Esophagus (tissue), 2 donors: ENCODE results near the gene GNB2. TPM values are rescaled to one million over a fixed set of nuclear protein-coding genes. Genes with fewer than 3 reads are reported as not detected.

Experiments used
- H3K27ac ChIP-seq, 2 donors: one replicate each; pipeline ENCODE4 v1.5.1; 2013; ENCODE audit warnings: low read depth in 2 of 2, mild to moderate bottlenecking in 2 of 2, inconsistent platforms in 1 of 2, low read length in 1 of 2, moderate library complexity in 1 of 2
- H3K27me3 ChIP-seq, 2 donors: one replicate each; pipeline ENCODE4 v1.6.1; 2013; ENCODE audit warnings: low read length in 2 of 2, control low read depth in 1 of 2, mild to moderate bottlenecking in 1 of 2; ENCODE audit not compliant: insufficient read depth in 2 of 2, control insufficient read depth in 1 of 2
- H3K36me3 ChIP-seq, 2 donors: one replicate each; pipeline ENCODE4 v1.6.1; 2013; ENCODE audit warnings: low read length in 1 of 2; ENCODE audit not compliant: control insufficient read depth in 2 of 2, insufficient read depth in 2 of 2
- H3K4me1 ChIP-seq, 2 donors: one replicate each; pipeline ENCODE4 v1.6.1; 2013; ENCODE audit warnings: low read length in 1 of 2; ENCODE audit not compliant: control insufficient read depth in 2 of 2, insufficient read depth in 2 of 2
- H3K4me3 ChIP-seq, 2 donors: one replicate each; pipeline ENCODE4 v1.5.1; 2013; ENCODE audit warnings: low read length in 2 of 2, mild to moderate bottlenecking in 2 of 2, low read depth in 1 of 2, moderate library complexity in 1 of 2
- H3K9me3 ChIP-seq, 2 donors: one replicate each; pipeline ENCODE4 v1.6.1; 2013; ENCODE audit warnings: mild to moderate bottlenecking in 2 of 2, low read depth in 1 of 2, low read length in 1 of 2, moderate library complexity in 1 of 2; ENCODE audit not compliant: control insufficient read depth in 2 of 2, insufficient read depth in 1 of 2
- WGBS, 2 donors: extraction: QIAGEN DNeasy Blood & Tissue Kit; methylation state at CpG; one replicate each; pipeline ENCODE4 v1.1.7; 2013; 5-methylcytosine and 5-hydroxymethylcytosine counted together
- polyA plus RNA-seq, 2 donors: library from polyadenylated mRNA; stranded (reverse); fragments of 200-250 nt; gene quantifications; one replicate each; pipeline ENCODE4 v1.2.3, GENCODE V29; 2013
- donor health status: healthy with polysubstance abuse.
- donor health status: Bipolar disorder and iron deficiency.

GNB2 gene
- 100 to 1,000 TPM; 147 to 284 TPM for polyA plus RNA-seq

GRCh38 chr7:100673302-100673941 lies at the start of gene GNB2:
Gene GNB2 (plus strand): TSS chr7:100673740. CDS start chr7:100676266, 2,526 bp downstream.
- peak within 1 kb of the TSS; percentile 86 to 96 for H3K4me3 ChIP-seq
- H3K9me3 ChIP-seq, result no peaks in the 10 kb centered on the region
- peaks cover 2 to 4% of the 10 kb centered on the region in 2 donors for H3K4me1 ChIP-seq
- no peaks in the 10 kb centered on the region for H3K27me3 ChIP-seq
- H3K27ac ChIP-seq, result peak within 1 kb of the TSS; percentile 96 to 97
- H3K36me3 ChIP-seq, result peaks cover 16 to 19% of the 10 kb centered on the region in 2 donors
- WGBS, 2 donors, result 0% methylated on average over 31 to 64 of the region's 65 CpGs

DNA sequence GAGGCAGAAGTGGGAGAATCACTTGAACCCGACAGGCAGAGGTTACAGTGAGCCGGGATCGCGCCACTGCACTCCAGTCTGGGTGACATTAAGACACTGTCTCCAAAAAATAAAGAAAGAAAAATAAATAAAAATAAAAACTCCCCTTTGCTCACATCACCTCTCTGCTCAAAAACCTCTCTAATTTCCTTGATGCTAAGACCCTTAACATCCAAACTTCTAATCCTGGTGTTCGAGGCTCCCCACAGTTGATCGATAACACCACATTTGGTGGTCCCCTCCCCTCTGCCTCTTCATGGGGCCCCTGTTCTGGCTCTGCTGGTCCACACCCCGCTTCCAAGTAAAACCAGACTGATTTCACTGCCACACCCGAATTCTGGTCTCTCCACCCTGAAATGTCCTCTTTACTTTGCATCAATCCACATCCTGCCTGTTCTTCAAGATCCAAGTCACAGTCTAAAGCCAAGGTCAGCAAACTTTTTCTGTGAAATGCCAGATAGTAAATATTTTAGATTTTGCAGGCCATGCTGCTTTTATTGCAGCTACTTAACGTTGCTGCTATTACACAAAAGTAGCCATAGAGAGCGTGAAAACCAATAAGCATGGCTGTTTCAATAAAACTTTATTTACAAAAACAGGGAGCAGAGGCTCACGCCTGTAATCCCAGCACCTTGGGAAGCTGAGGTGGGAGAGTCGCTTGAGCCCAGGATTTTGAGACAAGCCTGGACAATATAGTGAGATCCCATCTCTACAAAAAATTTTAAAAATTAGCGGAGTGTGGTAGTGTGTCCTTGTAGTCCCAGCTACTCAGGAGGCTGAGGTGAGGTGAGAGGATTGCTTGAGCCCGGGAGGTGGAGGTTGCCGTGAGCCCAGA lies 49.4 kb upstream of the GNB2 start:
- peaks cover 0 to 7% of the 10 kb centered on the region in 2 donors for H3K4me1 ChIP-seq
- WGBS, 2 donors, result 80 to 84% methylated on average over 15 of the region's 15 CpGs
- H3K27me3 ChIP-seq, result no peaks in the 10 kb centered on the region
- no peak overlapping the region for H3K4me3 ChIP-seq
- H3K27ac ChIP-seq, result no peak overlapping the region
- H3K36me3 ChIP-seq, result no peaks in the 10 kb centered on the region
- H3K9me3 ChIP-seq, result no peaks in the 10 kb centered on the region

DNA sequence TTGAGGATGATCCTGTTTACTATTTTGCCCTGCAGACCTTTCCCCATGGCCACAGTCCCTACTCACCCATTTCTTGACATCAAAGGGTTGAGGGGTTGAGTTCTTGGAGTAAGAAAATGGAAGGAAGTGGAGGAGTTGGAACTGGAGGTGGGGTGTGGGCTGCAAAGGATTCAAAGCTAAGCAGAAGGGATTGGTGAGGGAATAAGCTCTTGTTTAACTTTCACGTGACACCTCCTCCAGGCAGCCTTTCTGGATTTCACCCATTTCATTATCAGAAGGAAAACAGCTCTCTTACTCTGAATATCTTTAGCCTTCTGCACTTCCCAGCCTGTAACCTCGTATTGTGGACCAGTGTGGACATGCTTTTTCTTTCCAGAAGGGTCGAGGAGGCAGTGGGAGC lies 47.5 kb upstream of the GNB2 start:
- Histone ChIP-seq H3K4me1 (peaks cover 0 to 7% of the 10 kb centered on the region in 2 donors), H3K9me3 (no peaks in the 10 kb centered on the region), H3K36me3 (no peaks in the 10 kb centered on the region), H3K27ac (no peak overlapping the region), H3K4me3 (no peak overlapping the region), H3K27me3 (no peaks in the 10 kb centered on the region)
- 7 to 13% methylated on average over 3 of the region's 3 CpGs for WGBS, 2 donors

DNA sequence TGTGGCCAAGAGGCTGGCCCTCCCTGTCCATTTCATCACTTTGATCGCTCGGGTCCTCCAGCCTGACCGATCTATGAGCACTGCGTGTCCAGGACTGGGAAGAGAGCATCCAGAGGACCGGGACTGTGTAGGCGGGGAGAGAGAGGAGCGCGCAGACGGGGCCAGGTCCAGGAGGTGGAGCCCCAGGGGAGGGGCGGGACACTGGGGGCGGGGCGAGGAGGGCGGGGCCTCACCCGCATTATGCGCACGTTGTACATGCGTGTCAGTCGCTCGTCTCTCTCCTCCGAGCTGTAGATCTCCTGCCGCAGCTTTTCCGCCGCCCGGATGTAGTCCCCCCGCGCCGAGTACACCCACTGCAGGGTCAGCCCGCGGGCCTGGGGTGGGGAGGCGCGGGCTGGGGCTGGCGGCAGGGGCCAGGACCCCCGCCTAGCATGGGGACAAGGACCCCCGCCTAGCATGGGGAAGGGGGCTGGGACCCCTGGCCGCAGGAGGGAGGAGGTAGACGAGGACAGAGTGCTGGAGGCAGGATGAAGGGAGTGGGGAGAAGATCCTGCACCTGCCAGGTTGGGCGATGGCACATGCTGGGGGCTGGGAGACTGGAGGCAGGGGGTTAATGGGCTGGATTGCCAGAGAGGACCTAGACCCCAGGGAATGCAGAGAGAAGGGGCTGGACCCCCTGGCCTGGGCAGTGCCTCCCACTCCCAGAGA lies 46.9 kb upstream of the GNB2 start:
- WGBS, 2 donors, result 4 to 12% methylated on average over 34 to 37 of the region's 37 CpGs
- Histone ChIP-seq H3K4me3 (peak overlapping the region; percentile 21 to 29), H3K36me3 (no peaks in the 10 kb centered on the region), H3K9me3 (no peaks in the 10 kb centered on the region), H3K27ac (peak overlapping the region in 1 of 2 donors; percentile 39), H3K4me1 (peaks cover 0 to 7% of the 10 kb centered on the region in 2 donors), H3K27me3 (no peaks in the 10 kb centered on the region)

DNA sequence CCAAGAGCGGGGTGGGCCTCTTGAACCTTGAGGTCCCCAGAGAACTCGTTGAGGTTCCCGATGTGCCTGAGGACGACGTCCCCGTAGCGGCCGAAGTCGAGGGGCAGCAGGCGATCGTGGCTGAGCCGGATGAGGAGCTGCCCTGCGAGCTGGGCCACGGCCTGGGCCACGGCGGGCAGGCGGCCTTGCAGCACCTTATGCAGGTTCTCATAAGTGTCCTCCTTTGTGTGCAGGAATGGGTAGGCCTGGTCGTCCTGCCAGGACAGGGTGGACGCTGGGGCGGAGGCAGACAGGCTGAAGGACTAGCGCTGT lies 46.3 kb upstream of the GNB2 start:
- H3K4me3 ChIP-seq, result no peak overlapping the region
- no peaks in the 10 kb centered on the region for H3K36me3 ChIP-seq
- H3K27ac ChIP-seq, result peak overlapping the region in 1 of 2 donors; percentile 39
- 85 to 93% methylated on average over 21 of the region's 21 CpGs for WGBS, 2 donors
- H3K4me1 ChIP-seq, result peaks cover 0 to 7% of the 10 kb centered on the region in 2 donors
- no peaks in the 10 kb centered on the region for H3K9me3 ChIP-seq
- H3K27me3 ChIP-seq, result no peaks in the 10 kb centered on the region

- no peak overlapping the region for H3K27ac ChIP-seq
- H3K9me3 ChIP-seq, result no peaks in the 10 kb centered on the region
- WGBS, 2 donors, result 82 to 83% methylated on average over 11 of the region's 11 CpGs
- no peak overlapping the region for H3K4me3 ChIP-seq
- H3K27me3 ChIP-seq, result no peaks in the 10 kb centered on the region
- H3K36me3 ChIP-seq, result no peaks in the 10 kb centered on the region
- peaks cover 0 to 13% of the 10 kb centered on the region in 2 donors for H3K4me1 ChIP-seq
Observed at GRCh38 chr7:100629117-100629716, 44.3 kb upstream of the GNB2 start.

DNA sequence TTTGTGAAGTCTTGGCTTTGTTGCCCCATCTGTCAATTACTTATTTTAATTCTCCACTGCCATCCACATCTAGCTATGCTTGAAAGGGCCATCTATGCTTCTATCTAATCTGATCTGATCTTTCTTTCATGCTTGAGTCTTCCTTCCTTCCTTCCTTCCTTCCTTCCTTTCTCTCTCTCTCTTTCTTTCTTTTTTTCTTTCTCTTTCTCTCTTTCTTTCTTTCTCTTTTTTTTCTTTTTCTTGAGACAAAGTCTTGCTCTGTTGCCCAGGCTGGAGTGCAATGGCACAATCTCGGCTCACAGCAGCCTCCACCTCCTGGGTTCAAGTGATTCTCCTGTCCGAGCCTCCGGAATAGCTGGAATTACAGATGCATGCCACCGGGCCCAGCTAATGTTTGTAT lies 43.5 kb upstream of the GNB2 start:
- 91 to 93% methylated on average over 4 of the region's 4 CpGs for WGBS, 2 donors
- Histone ChIP-seq H3K9me3 (no peaks in the 10 kb centered on the region), H3K4me1 (peaks cover 0 to 13% of the 10 kb centered on the region in 2 donors), H3K36me3 (no peaks in the 10 kb centered on the region), H3K27ac (no peak overlapping the region), H3K4me3 (no peak overlapping the region), H3K27me3 (no peaks in the 10 kb centered on the region)

DNA sequence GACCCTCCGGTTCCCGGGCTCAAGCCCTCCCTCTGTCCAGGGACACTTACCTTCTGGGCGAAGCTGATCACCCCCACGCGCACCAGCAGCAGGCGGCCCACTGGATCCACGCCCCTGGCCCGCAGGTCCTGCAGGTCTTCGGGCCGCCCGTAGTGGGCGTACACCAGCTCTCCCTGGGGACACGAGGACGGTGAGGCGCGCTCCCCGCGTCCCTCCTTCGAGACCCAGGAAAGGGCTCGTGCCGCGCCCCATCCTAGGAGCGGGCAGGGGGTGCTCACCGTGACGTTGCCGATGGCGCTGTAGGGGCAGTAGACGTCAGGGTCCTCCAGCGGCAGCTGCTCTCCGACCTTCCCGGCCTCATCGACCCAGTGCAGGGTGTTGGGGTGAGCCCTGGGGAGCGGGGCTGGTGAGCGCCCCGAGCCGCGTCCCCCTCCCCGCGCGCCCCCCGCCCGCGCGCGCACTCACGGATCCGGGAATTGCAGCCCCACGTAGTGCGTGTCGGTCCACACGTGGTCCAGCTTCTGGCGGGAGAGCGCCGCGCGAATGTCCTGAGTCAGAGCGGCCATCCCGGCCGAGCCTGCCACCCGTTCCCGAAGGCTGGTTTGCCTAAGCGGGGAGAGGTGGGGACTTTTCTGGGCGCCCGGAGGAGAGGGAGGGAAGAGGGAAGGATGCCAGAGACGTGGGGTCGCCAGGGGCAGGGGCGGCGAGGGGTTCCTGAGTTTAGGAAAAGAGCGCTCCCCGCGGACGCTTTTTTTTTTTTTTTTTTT lies 40.4 kb upstream of the GNB2 start:
- Histone ChIP-seq H3K4me3 (peak overlapping the region; percentile 52 to 58), H3K27ac (no peak overlapping the region), H3K36me3 (no peaks in the 10 kb centered on the region), H3K27me3 (no peaks in the 10 kb centered on the region), H3K9me3 (no peaks in the 10 kb centered on the region), H3K4me1 (peaks cover 0 to 6% of the 10 kb centered on the region in 2 donors)
- WGBS, 2 donors, result 2 to 5% methylated on average over 64 to 72 of the region's 72 CpGs
